Mucosa of rectum (tissue), 2 donors: ENCODE measurements around the gene PACRG.

Source experiments
- H3K27ac ChIP-seq, 2 donors: one replicate each; pipeline ENCODE4 v1.7.0; 2013; ENCODE audit warnings: inconsistent platforms in 2 of 2, low read depth in 2 of 2, low read length in 2 of 2
- H3K27me3 ChIP-seq, 2 donors: one replicate each; pipeline ENCODE4 v1.7.0; 2013; ENCODE audit warnings: low read length in 2 of 2; ENCODE audit not compliant: control insufficient read depth in 2 of 2, insufficient read depth in 2 of 2
- H3K36me3 ChIP-seq, 2 donors: one replicate each; pipeline ENCODE4 v1.7.0; 2013; ENCODE audit warnings: low read length in 2 of 2; ENCODE audit not compliant: control insufficient read depth in 2 of 2, insufficient read depth in 2 of 2
- H3K4me1 ChIP-seq, 2 donors: one replicate each; pipeline ENCODE4 v1.7.0; 2013; ENCODE audit warnings: low read length in 2 of 2, mild to moderate bottlenecking in 1 of 2; ENCODE audit not compliant: control insufficient read depth in 2 of 2, insufficient read depth in 2 of 2
- H3K4me3 ChIP-seq, 2 donors: one replicate each; pipeline ENCODE4 v1.7.0; 2013; ENCODE audit warnings: low read length in 2 of 2
- H3K9ac ChIP-seq, 2 donors: one replicate each; pipeline ENCODE4 v1.7.0; 2013; ENCODE audit warnings: low read length in 2 of 2, low read depth in 1 of 2, mild to moderate bottlenecking in 1 of 2
- H3K9me3 ChIP-seq, 2 donors: one replicate each; pipeline ENCODE4 v1.7.0; 2013; ENCODE audit warnings: low read length in 2 of 2; ENCODE audit not compliant: control insufficient read depth in 2 of 2
- donor health status: healthy.
- donor health status: Normal muscosa, but diverticular disease.

PACRG gene

GRCh38 chr6:163181666-163182180 lies 453.9 kb downstream of the PACRG start:
- H3K9me3 ChIP-seq, result no peaks in the 10 kb centered on the region
- no peaks in the 10 kb centered on the region for H3K27me3 ChIP-seq
- no peak overlapping the region for H3K4me3 ChIP-seq
- H3K36me3 ChIP-seq, result no peaks in the 10 kb centered on the region
- no peak overlapping the region for H3K27ac ChIP-seq
- no peak overlapping the region for H3K9ac ChIP-seq
- H3K4me1 ChIP-seq, result no peaks in the 10 kb centered on the region

GRCh38 chr6:163182696-163183095 lies 454.9 kb downstream of the PACRG start:
- H3K27ac ChIP-seq, result no peak overlapping the region
- no peak overlapping the region for H3K9ac ChIP-seq
- H3K27me3 ChIP-seq, result no peaks in the 10 kb centered on the region
- no peaks in the 10 kb centered on the region for H3K9me3 ChIP-seq
- H3K4me3 ChIP-seq, result no peak overlapping the region
- H3K36me3 ChIP-seq, result no peaks in the 10 kb centered on the region
- H3K4me1 ChIP-seq, result no peaks in the 10 kb centered on the region

GRCh38 chr6:163183806-163184205 lies 456.0 kb downstream of the PACRG start:
- Histone ChIP-seq H3K9ac (no peak overlapping the region), H3K27ac (no peak overlapping the region), H3K9me3 (no peaks in the 10 kb centered on the region), H3K27me3 (no peaks in the 10 kb centered on the region), H3K4me3 (no peak overlapping the region), H3K4me1 (no peaks in the 10 kb centered on the region), H3K36me3 (no peaks in the 10 kb centered on the region)

- Histone ChIP-seq H3K9me3 (no peaks in the 10 kb centered on the region), H3K4me3 (no peak overlapping the region), H3K27ac (no peak overlapping the region), H3K27me3 (no peaks in the 10 kb centered on the region), H3K4me1 (no peaks in the 10 kb centered on the region), H3K36me3 (no peaks in the 10 kb centered on the region), H3K9ac (no peak overlapping the region)
These were observed 458.0 kb downstream of the PACRG start for GRCh38 chr6:163185744-163186143.

- Histone ChIP-seq H3K36me3 (no peaks in the 10 kb centered on the region), H3K27ac (no peak overlapping the region), H3K9ac (no peak overlapping the region), H3K4me1 (no peaks in the 10 kb centered on the region), H3K4me3 (no peak overlapping the region), H3K9me3 (no peaks in the 10 kb centered on the region), H3K27me3 (no peaks in the 10 kb centered on the region)
These were observed 458.8 kb downstream of the PACRG start for GRCh38 chr6:163186527-163186926.

- Histone ChIP-seq H3K36me3 (no peaks in the 10 kb centered on the region), H3K9me3 (no peaks in the 10 kb centered on the region), H3K4me1 (no peaks in the 10 kb centered on the region), H3K9ac (no peak overlapping the region), H3K4me3 (no peak overlapping the region), H3K27me3 (no peaks in the 10 kb centered on the region), H3K27ac (no peak overlapping the region)
These were observed 459.4 kb downstream of the PACRG start for GRCh38 chr6:163187201-163187600.

- no peak overlapping the region for H3K9ac ChIP-seq
- no peaks in the 10 kb centered on the region for H3K27me3 ChIP-seq
- H3K27ac ChIP-seq, result no peak overlapping the region
- H3K36me3 ChIP-seq, result no peaks in the 10 kb centered on the region
- no peaks in the 10 kb centered on the region for H3K4me1 ChIP-seq
- H3K9me3 ChIP-seq, result no peaks in the 10 kb centered on the region
- H3K4me3 ChIP-seq, result no peak overlapping the region
These were observed 459.8 kb downstream of the PACRG start for GRCh38 chr6:163187606-163188005.

GRCh38 chr6:163188746-163189145 lies 461.0 kb downstream of the PACRG start:
- no peak overlapping the region for H3K27ac ChIP-seq
- no peaks in the 10 kb centered on the region for H3K27me3 ChIP-seq
- H3K4me1 ChIP-seq, result no peaks in the 10 kb centered on the region
- H3K9me3 ChIP-seq, result no peaks in the 10 kb centered on the region
- no peak overlapping the region for H3K9ac ChIP-seq
- H3K4me3 ChIP-seq, result no peak overlapping the region
- H3K36me3 ChIP-seq, result no peaks in the 10 kb centered on the region

GRCh38 chr6:163189609-163190008 lies 461.8 kb downstream of the PACRG start:
- Histone ChIP-seq H3K27me3 (no peaks in the 10 kb centered on the region), H3K27ac (no peak overlapping the region), H3K4me1 (no peaks in the 10 kb centered on the region), H3K36me3 (no peaks in the 10 kb centered on the region), H3K4me3 (no peak overlapping the region), H3K9me3 (no peaks in the 10 kb centered on the region), H3K9ac (no peak overlapping the region)

- H3K4me1 ChIP-seq, result no peaks in the 10 kb centered on the region
- no peak overlapping the region for H3K4me3 ChIP-seq
- H3K9ac ChIP-seq, result no peak overlapping the region
- no peaks in the 10 kb centered on the region for H3K9me3 ChIP-seq
- no peaks in the 10 kb centered on the region for H3K27me3 ChIP-seq
- H3K36me3 ChIP-seq, result no peaks in the 10 kb centered on the region
- no peak overlapping the region for H3K27ac ChIP-seq
These were observed 463.0 kb downstream of the PACRG start for GRCh38 chr6:163190786-163191185.
